GM19397 (cell line): ENCODE results near the gene ZFP62.

Source experiments
- ATAC-seq: cut with Tn5 transposase; IDR thresholded peaks from one replicate; pipeline ENCODE4 v1.9.1; 2021; ENCODE audit warnings: mild to moderate bottlenecking, moderate library complexity; ENCODE audit not compliant: unreplicated experiment

The ZFP62 gene

GRCh38 chr5:180811623-180812124 lies 49.4 kb downstream of the ZFP62 start:
- no peak for ATAC-seq

GRCh38 chr5:180810959-180811622 lies 50.0 kb downstream of the ZFP62 start:
- ATAC-seq, result no peak

GRCh38 chr5:180810210-180810958 lies 50.7 kb downstream of the ZFP62 start:
- ATAC-seq, result peak; percentile 74

- ATAC-seq, result peak; percentile 61
Measured at GRCh38 chr5:180809403-180810209, 51.5 kb downstream of the ZFP62 start.

GRCh38 chr5:180808461-180809000 lies 52.5 kb downstream of the ZFP62 start:
- ATAC-seq, result no peak

- no peak for ATAC-seq
Measured at GRCh38 chr5:180807654-180808414, 53.2 kb downstream of the ZFP62 start.

DNA sequence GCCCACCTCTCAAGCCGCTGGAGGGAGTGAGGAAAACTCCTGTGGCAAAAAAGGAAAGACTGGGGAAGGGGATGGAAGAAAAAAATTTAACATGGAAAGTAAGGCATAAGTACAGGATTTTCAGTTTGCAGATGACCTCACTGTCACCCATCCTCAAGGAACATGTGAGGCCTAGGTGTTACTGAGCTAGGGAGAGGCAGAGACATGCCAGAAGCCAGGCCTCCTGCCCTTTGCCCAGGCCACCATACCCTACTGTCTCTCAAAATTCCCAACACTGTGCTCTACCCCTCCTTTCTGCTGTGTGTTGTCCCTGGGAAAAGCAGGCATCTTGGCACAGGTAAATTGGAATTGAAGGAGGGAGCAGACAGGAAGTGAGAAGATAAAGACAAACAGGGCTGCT lies 54.0 kb downstream of the ZFP62 start:
- ATAC-seq, result no peak

GRCh38 chr5:180806351-180807011 lies 54.6 kb downstream of the ZFP62 start:
- ATAC-seq, result no peak

GRCh38 chr5:180804129-180804618 lies 56.9 kb downstream of the ZFP62 start:
- ATAC-seq, result no peak

GRCh38 chr5:180803181-180804128 lies 57.6 kb downstream of the ZFP62 start:
- peak; percentile 62 for ATAC-seq

GRCh38 chr5:180802325-180803180 lies 58.5 kb downstream of the ZFP62 start, which contains the start of gene MGAT1:
Gene MGAT1, minus strand, starts transcription at chr5:180802806. Its CDS starts 9,835 bp downstream, at chr5:180792971.
- ATAC-seq, result peak; percentile 57

GRCh38 chr5:180801596-180802324 lies 59.3 kb downstream of the ZFP62 start:
- no peak for ATAC-seq

- ATAC-seq, result no peak
Measured at GRCh38 chr5:180799902-180800801, 60.9 kb downstream of the ZFP62 start.

DNA sequence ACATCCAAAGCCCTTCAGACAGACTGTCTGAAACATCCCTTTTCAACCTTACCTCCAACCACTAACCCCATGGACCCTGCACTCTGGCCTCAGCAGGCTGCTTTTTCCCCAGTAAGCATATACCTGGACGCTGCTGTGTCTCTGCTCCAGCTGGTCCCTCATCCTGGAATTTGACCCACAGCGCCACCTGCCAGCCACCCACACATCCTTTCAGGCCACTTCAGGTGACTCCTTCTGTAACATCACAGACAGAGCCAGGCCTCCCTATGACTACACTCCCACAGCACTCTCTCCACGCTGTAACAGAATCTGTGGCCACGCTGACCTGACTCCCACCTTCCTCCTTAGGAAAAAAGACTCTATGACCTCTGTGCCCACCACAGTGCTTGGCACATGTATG lies 61.9 kb downstream of the ZFP62 start:
- ATAC-seq, result no peak

GRCh38 chr5:180798193-180798592 lies 62.9 kb downstream of the ZFP62 start:
- ATAC-seq, result no peak
